Neural crest cell (in vitro differentiated cells): ENCODE data around the gene SEMA3E. TPM values are rescaled to one million over a fixed set of nuclear protein-coding genes. Genes with fewer than 3 reads are reported as not detected.
"Not testable (repeated sequence)": the region's sequence is repeated elsewhere in the genome, so short reads cannot be mapped to it uniquely, and the experiment has no call there.

Source experiments
- DNase-seq: peaks from one replicate; pipeline ENCODE4 v3.0.0; 2021; ENCODE audit warnings: low read depth, mixed read lengths, low spot score
- H3K27ac Mint-ChIP-seq: one replicate; pipeline ENCODE4 v1.8.0; 2021; ENCODE audit warnings: mild to moderate bottlenecking, mixed read lengths; ENCODE audit not compliant: unreplicated experiment
- H3K27me3 Mint-ChIP-seq: 2 replicates; pipeline ENCODE4 v1.8.0; 2021; ENCODE audit warnings: low read depth, mild to moderate bottlenecking, mixed read lengths
- H3K36me3 Mint-ChIP-seq: 2 replicates; pipeline ENCODE4 v1.8.0; 2021; ENCODE audit warnings: low read depth, mild to moderate bottlenecking, mixed read lengths
- H3K4me1 Mint-ChIP-seq: 2 replicates; pipeline ENCODE4 v1.8.0; 2021; ENCODE audit warnings: mixed read lengths
- H3K4me3 Mint-ChIP-seq: one replicate; pipeline ENCODE4 v1.8.0; 2021; ENCODE audit warnings: mild to moderate bottlenecking, mixed read lengths
- H3K9me3 Mint-ChIP-seq: 2 replicates; pipeline ENCODE4 v1.8.0; 2021; ENCODE audit warnings: mixed read lengths
- CTCF ChIP-seq: fragments of 200-600 bp; sonication (generic); conservative IDR thresholded peaks from 2 replicates; pipeline ENCODE4 v1.5.0; 2021; ENCODE audit warnings: antibody characterized with exemption, mild to moderate bottlenecking
- total RNA-seq: library from RNA; stranded (reverse); gene quantifications from 2 replicates; pipeline ENCODE4 v1.2.1, GENCODE V29; 2021

The SEMA3E gene
- total RNA-seq, 1 donor from 2014 or later = 0.09 TPM

GRCh38 chr7:83465643-83466042 is 183.3 kb downstream of the SEMA3E start:
- Mint-ChIP-seq H3K27me3 (peaks cover 34% of the 10 kb centered on the region), H3K36me3 (no peaks in the 10 kb centered on the region), H3K4me1 (peaks cover 18% of the 10 kb centered on the region), H3K9me3 (peaks cover 3% of the 10 kb centered on the region), H3K27ac (no peak overlapping the region), H3K4me3 (no peak overlapping the region)
- TF ChIP-seq CTCF = no peak
- DNase-seq = no peak

GRCh38 chr7:83461820-83462219 is 187.1 kb downstream of the SEMA3E start:
- H3K4me3 Mint-ChIP-seq, DNase-seq, H3K36me3 Mint-ChIP-seq, H3K4me1 Mint-ChIP-seq, H3K9me3 Mint-ChIP-seq, H3K27ac Mint-ChIP-seq: not testable (repeated sequence)
- peaks cover 54% of the 10 kb centered on the region for H3K27me3 Mint-ChIP-seq

GRCh38 chr7:83459930-83460653 is 188.8 kb downstream of the SEMA3E start:
- not testable (repeated sequence) for H3K27ac Mint-ChIP-seq, H3K9me3 Mint-ChIP-seq, DNase-seq, H3K4me1 Mint-ChIP-seq, H3K36me3 Mint-ChIP-seq, H3K4me3 Mint-ChIP-seq
- H3K27me3 Mint-ChIP-seq = peaks cover 51% of the 10 kb centered on the region

GRCh38 chr7:83459101-83459929 is 189.6 kb downstream of the SEMA3E start:
- not testable (repeated sequence) for H3K4me3 Mint-ChIP-seq, H3K4me1 Mint-ChIP-seq, DNase-seq, H3K36me3 Mint-ChIP-seq, H3K27ac Mint-ChIP-seq, H3K9me3 Mint-ChIP-seq
- H3K27me3 Mint-ChIP-seq = peaks cover 49% of the 10 kb centered on the region

GRCh38 chr7:83457022-83457892 is 191.7 kb downstream of the SEMA3E start:
- H3K27ac Mint-ChIP-seq = no peak overlapping the region
- H3K27me3 Mint-ChIP-seq = peaks cover 36% of the 10 kb centered on the region
- H3K9me3 Mint-ChIP-seq = peaks cover 3% of the 10 kb centered on the region
- no peak overlapping the region for H3K4me3 Mint-ChIP-seq
- no peaks in the 10 kb centered on the region for H3K36me3 Mint-ChIP-seq
- H3K4me1 Mint-ChIP-seq = peaks cover 5% of the 10 kb centered on the region
- DNase-seq = no peak
- no peak for TF ChIP-seq CTCF

- Mint-ChIP-seq H3K27me3 (peaks cover 28% of the 10 kb centered on the region), H3K4me3 (no peak overlapping the region), H3K4me1 (peaks cover 10% of the 10 kb centered on the region), H3K27ac (no peak overlapping the region), H3K36me3 (no peaks in the 10 kb centered on the region), H3K9me3 (peaks cover 3% of the 10 kb centered on the region)
- no peak for DNase-seq
- TF ChIP-seq CTCF = no peak
These were observed 192.5 kb downstream of the SEMA3E start for GRCh38 chr7:83456413-83456812.
